PC-9 (cell line): ENCODE data around the gene NF1. TPM values are rescaled to one million over a fixed set of nuclear protein-coding genes. Genes with fewer than 3 reads are reported as not detected.

Experiments used
- BruUV-seq: library from RNA; stranded (reverse); fragments of 400-500 nt; replicated peaks from 2 replicates; lab custom pipeline; 2021; lab: Mats Ljungman, UMichigan
- CTCF ChIA-PET: fragments of 300-600 bp; sonication (Branson Sonifier 250); formaldehyde crosslinking; loops from one replicate; lab custom pipeline; 2022; ENCODE audit warnings: antibody characterized with exemption; lab: Charles Lee
- POLR2A ChIA-PET: fragments of 300-600 bp; sonication (Branson Sonifier 250); formaldehyde crosslinking; loops from one replicate; lab custom pipeline; 2022; ENCODE audit warnings: antibody characterized with exemption; ENCODE audit not compliant: unreplicated experiment; lab: Charles Lee
- DNase-seq, 2 experiments: peaks; one replicate each; pipeline versions ENCODE4 v3.0.0 to v3.0.0-alpha.2; 2015 to 2022; ENCODE audit warnings: mixed read lengths in 1 of 2
- H2AFZ ChIP-seq: fragments of 200-600 bp; sonication (generic); 2 replicates; pipeline ENCODE4 v1.8.1; 2017; ENCODE audit warnings: antibody characterized with exemption
- H3F3A ChIP-seq: fragments of 200-600 bp; sonication (generic); 2 replicates; pipeline ENCODE4 v1.8.1; 2017; ENCODE audit warnings: antibody characterized with exemption, mild to moderate bottlenecking, low read depth; ENCODE audit not compliant: insufficient read depth
- H3K27ac ChIP-seq: fragments of 200-600 bp; sonication (generic); 2 replicates; pipeline ENCODE4 v1.6.1; 2016; ENCODE audit warnings: mixed run types
- H3K27me3 ChIP-seq: fragments of 200-600 bp; sonication (generic); 2 replicates; pipeline ENCODE4 v1.6.1; 2016; ENCODE audit warnings: low read depth, mixed run types; ENCODE audit not compliant: insufficient read depth
- H3K36me3 ChIP-seq: fragments of 200-600 bp; sonication (generic); 2 replicates; pipeline ENCODE4 v1.6.1; 2016; ENCODE audit warnings: low read depth, mixed run types
- H3K4me1 ChIP-seq: fragments of 200-600 bp; sonication (generic); replicated peaks from 2 replicates; pipeline ENCODE4 v1.6.1; 2016; ENCODE audit warnings: mixed run types; ENCODE audit not compliant: insufficient read depth
- H3K4me2 ChIP-seq: fragments of 200-600 bp; sonication (generic); 2 replicates; pipeline ENCODE4 v1.6.1; 2017; ENCODE audit warnings: mixed run types
- H3K4me3 ChIP-seq: fragments of 200-600 bp; sonication (generic); 2 replicates; pipeline ENCODE4 v1.6.1; 2016; ENCODE audit warnings: mixed run types
- H3K79me2 ChIP-seq: fragments of 200-600 bp; sonication (generic); 2 replicates; pipeline ENCODE4 v1.6.1; 2017; ENCODE audit warnings: low read depth, mixed run types
- H3K9me2 ChIP-seq: fragments of 200-600 bp; sonication (generic); 2 replicates; pipeline ENCODE4 v1.8.1; 2017; ENCODE audit warnings: mild to moderate bottlenecking; ENCODE audit not compliant: insufficient read depth
- H3K9me3 ChIP-seq: fragments of 200-600 bp; sonication (generic); 2 replicates; pipeline ENCODE4 v1.8.1; 2016; ENCODE audit warnings: low read depth; ENCODE audit not compliant: insufficient read depth
- H4K20me1 ChIP-seq: fragments of 200-600 bp; sonication (generic); 2 replicates; pipeline ENCODE4 v1.8.1; 2017; ENCODE audit not compliant: insufficient read depth
- EZH2 ChIP-seq: fragments of 200-600 bp; sonication (generic); IDR thresholded peaks from 2 replicates; pipeline ENCODE4 v1.8.0; 2017; ENCODE audit warnings: antibody characterized with exemption, low read depth
- intact Hi-C: fragments of 100-400 bp; cut with micrococcal nuclease; formaldehyde crosslinking; loops from one replicate; pipeline ENCODE4 v1.10.0; 2022; ENCODE audit not compliant: unreplicated experiment
- total RNA-seq: library from RNA; stranded (reverse); gene quantifications from 2 replicates; pipeline ENCODE4 v1.2.3, GENCODE V29; 2021
- TF ChIP-seq, protein P1 (sequence below): fragments of 200-600 bp; sonication (generic); conservative IDR thresholded peaks from 2 replicates; pipeline ENCODE4 v1.6.1; 2017; ENCODE audit warnings: mixed run types, antibody characterized with exemption, mild to moderate bottlenecking, moderate library complexity

NF1 gene
- total RNA-seq, 1 experiment from 2014 or later: 61.0 TPM

DNA sequence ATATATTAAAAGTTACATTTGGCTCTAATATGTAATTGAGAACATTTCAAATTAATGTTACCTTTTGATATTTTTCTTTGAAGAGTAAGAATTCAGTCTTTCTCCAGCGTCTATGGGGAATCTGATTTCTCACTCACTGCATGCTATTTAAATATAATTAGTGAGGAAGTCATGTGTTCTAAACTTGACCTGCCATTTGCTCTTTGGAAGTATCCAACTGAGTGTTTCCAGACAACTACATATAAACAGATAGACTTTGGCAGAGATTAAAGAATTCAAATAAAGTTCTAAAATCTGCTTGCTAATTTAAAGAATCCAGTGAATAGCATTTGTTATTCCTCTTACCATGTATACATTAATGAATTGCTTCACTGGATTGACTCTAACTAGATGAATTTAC, 178.7 kb downstream of the NF1 start:
- peaks cover 20% of the 10 kb centered on the region for H3K4me1 ChIP-seq
- CTCF ChIA-PET: no interaction called here

DNA sequence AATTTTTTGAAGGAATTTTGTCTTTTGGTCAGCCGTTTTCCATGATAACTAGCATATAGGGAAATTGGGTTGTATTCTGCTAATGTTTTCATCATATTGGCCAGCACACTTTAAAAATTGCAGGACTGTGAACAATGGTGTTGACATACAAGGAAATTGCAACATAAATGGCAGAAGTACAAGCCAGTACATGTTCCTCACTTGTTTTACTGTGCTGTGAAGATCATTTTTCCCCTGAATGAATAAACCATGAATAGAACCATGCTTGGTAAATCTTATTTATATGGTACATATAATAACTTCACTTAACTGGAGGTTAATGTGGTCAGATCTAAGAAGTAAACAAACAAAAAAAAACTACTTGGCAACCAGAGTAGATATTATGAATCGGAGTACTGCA, 179.5 kb downstream of the NF1 start:
- BruUV-seq: no TSS peak
- peaks cover 12% of the 10 kb centered on the region for H3K4me1 ChIP-seq
- ChIA-PET POLR2A (no interaction called here), CTCF (no interaction called here)
- no peak overlapping the region for H3K4me3 ChIP-seq
- H3K27ac ChIP-seq: no peak overlapping the region
- no peaks in the 10 kb centered on the region for H4K20me1 ChIP-seq
- H3K36me3 ChIP-seq: peaks cover 7% of the 10 kb centered on the region; the same call in 1 of the 2 replicates
- H3K9me3 ChIP-seq: no peaks in the 10 kb centered on the region
- H3K79me2 ChIP-seq: no peaks in the 10 kb centered on the region
- peaks cover 13% of the 10 kb centered on the region for H3F3A ChIP-seq
- H2AFZ ChIP-seq: no peak overlapping the region
- H3K9me2 ChIP-seq: no peaks in the 10 kb centered on the region
- intact Hi-C loops: no loop called here
- no peak for DNase-seq
- H3K4me2 ChIP-seq: no peak overlapping the region
- no peaks in the 10 kb centered on the region for H3K27me3 ChIP-seq
- TF ChIP-seq, protein P1, sequence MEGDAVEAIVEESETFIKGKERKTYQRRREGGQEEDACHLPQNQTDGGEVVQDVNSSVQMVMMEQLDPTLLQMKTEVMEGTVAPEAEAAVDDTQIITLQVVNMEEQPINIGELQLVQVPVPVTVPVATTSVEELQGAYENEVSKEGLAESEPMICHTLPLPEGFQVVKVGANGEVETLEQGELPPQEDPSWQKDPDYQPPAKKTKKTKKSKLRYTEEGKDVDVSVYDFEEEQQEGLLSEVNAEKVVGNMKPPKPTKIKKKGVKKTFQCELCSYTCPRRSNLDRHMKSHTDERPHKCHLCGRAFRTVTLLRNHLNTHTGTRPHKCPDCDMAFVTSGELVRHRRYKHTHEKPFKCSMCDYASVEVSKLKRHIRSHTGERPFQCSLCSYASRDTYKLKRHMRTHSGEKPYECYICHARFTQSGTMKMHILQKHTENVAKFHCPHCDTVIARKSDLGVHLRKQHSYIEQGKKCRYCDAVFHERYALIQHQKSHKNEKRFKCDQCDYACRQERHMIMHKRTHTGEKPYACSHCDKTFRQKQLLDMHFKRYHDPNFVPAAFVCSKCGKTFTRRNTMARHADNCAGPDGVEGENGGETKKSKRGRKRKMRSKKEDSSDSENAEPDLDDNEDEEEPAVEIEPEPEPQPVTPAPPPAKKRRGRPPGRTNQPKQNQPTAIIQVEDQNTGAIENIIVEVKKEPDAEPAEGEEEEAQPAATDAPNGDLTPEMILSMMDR: no peak
- no peak for TF ChIP-seq EZH2

More for the DNA sequence above, 178.7 kb downstream of the NF1 start:
- DNase-seq: no peak
- POLR2A ChIA-PET: no interaction called here
- H3K36me3 ChIP-seq: peaks cover 7% of the 10 kb centered on the region; the same call in 1 of the 2 replicates
- H3K9me2 ChIP-seq: no peaks in the 10 kb centered on the region
- TF ChIP-seq, protein P1: no peak
- no peak for TF ChIP-seq EZH2
- no peaks in the 10 kb centered on the region for H4K20me1 ChIP-seq
- no peak overlapping the region for H2AFZ ChIP-seq
- no TSS peak for BruUV-seq
- no peaks in the 10 kb centered on the region for H3K27me3 ChIP-seq
- intact Hi-C loops: no loop called here
- peaks cover 20% of the 10 kb centered on the region for H3F3A ChIP-seq
- no peaks in the 10 kb centered on the region for H3K79me2 ChIP-seq
- no peak overlapping the region for H3K4me3 ChIP-seq
- no peak overlapping the region for H3K27ac ChIP-seq
- H3K9me3 ChIP-seq: no peaks in the 10 kb centered on the region
- no peak overlapping the region for H3K4me2 ChIP-seq

DNA sequence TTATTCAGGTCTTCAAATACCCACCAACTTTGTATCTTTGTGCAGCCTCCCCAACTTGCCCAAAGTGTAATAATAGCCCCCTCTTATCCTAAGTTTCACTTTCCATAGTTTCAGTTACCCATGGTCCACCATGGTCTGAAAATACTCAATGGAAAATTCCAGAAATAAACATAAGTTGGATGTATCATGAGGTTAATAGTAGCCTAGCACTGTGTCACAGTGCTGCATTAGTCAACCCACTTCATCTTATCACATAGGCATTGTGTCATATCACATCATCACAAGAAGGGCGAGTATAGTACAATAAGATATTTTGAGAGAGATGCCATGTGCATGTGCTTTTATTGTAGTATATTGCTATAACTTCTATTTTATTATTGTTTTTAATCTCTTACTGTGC, 180.3 kb downstream of the NF1 start:
- H3F3A ChIP-seq: peaks cover 4% of the 10 kb centered on the region; the same call in 1 of the 2 replicates
- H3K27me3 ChIP-seq: no peaks in the 10 kb centered on the region
- H4K20me1 ChIP-seq: no peaks in the 10 kb centered on the region
- POLR2A ChIA-PET: no interaction called here
- TF ChIP-seq EZH2: no peak
- TF ChIP-seq, protein P1: no peak
- no peak overlapping the region for H2AFZ ChIP-seq
- H3K36me3 ChIP-seq: peaks cover 7% of the 10 kb centered on the region; the same call in 1 of the 2 replicates
- DNase-seq: no peak
- peaks cover 4% of the 10 kb centered on the region for H3K4me1 ChIP-seq
- H3K9me2 ChIP-seq: no peaks in the 10 kb centered on the region
- H3K27ac ChIP-seq: no peak overlapping the region
- H3K4me3 ChIP-seq: no peak overlapping the region
- no peaks in the 10 kb centered on the region for H3K79me2 ChIP-seq
- intact Hi-C loops: no loop called here
- CTCF ChIA-PET: no interaction called here
- H3K9me3 ChIP-seq: no peaks in the 10 kb centered on the region
- BruUV-seq: no TSS peak
- H3K4me2 ChIP-seq: no peak overlapping the region
